Measurements from ENCODE around the gene ARHGAP18. TPM values are rescaled to one million over a fixed set of nuclear protein-coding genes. Genes with fewer than 3 reads are reported as not detected.
A peak's percentile ranks its signal among the peaks of the same experiment; 100 is the strongest.

Gene ARHGAP18
- total and polyA plus RNA-seq, 2 of the 13 experiments (the other 11 are each of a cell fraction or from before 2014, with no cell fraction given): 58.2 to 115 TPM

DNA sequence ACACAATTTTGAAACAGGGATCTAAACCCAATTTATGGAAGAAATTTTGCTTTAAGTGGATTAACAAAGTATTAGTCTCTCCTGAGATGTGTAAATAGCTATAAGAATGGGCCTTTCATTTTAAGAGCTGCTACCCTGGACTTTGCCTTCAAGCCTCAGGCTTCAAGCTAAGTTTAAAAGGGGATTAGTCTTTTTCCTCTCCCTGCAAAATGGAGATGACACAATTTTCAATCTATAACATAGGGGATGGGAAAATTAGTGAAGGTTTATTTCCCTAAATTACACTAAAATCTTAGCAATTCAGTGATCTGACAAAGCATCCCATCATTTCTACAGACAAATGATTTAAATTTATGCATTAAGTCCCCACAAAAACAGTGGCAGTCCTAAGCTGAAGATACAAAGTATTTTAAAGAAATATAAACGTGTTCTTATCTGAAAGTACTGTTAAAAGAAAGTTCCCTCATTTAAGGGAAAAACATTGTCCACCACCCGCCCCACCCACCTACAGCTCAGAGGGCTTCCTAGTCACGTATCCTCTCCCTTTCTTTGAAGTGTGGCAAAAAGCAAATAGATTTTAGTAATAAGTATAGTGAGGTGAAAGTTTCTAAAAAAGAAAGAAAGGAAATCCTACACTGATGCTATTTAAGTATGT lies 14.5 kb downstream of the ARHGAP18 start (continued):
- TF ChIP-seq ATF1 (CRISPR knock-in tag; IDR thresholded peaks at IDR 0.05): peak; percentile 62
- no peak; the same call in 1 of the 2 replicates for TF ChIP-seq HOXD1 (CRISPR knock-in tag; IDR thresholded peaks at IDR 0.05)
- peak; percentile 73; the same call in 1 of the 2 replicates for TF ChIP-seq ZNF878 (CRISPR knock-in tag; IDR thresholded peaks at IDR 0.05)
- TF ChIP-seq NFATC3 (CRISPR knock-in tag; IDR thresholded peaks at IDR 0.05): no peak
- no peak; the same call in 1 of the 2 replicates for TF ChIP-seq POLR2AphosphoS5 (IDR thresholded peaks at IDR 0.05; ENCODE audit: low read depth, low read length)
- TF ChIP-seq SAP130 (CRISPR knock-in tag; IDR thresholded peaks at IDR 0.05; ENCODE audit: low read depth): peak; percentile 87
- no peak for TF ChIP-seq ZFYVE20 (CRISPR knock-in tag; IDR thresholded peaks at IDR 0.05; ENCODE audit: borderline replicate concordance, low read depth)
- TF ChIP-seq MAFF (IDR thresholded peaks at IDR 0.05; ENCODE audit: low read depth, low read length): no peak
- no peak for TF ChIP-seq SUZ12 (IDR thresholded peaks at IDR 0.05; ENCODE audit: low read depth, low read length)
- TF ChIP-seq MNT (IDR thresholded peaks at IDR 0.05): no peak
- no peak for TF ChIP-seq NPAS2 (CRISPR knock-in tag; IDR thresholded peaks at IDR 0.05; ENCODE audit: borderline replicate concordance)
- no peak for TF ChIP-seq MTERF4 (CRISPR knock-in tag; IDR thresholded peaks at IDR 0.05)
- no peak for TF ChIP-seq KDM1A (CRISPR knock-in tag; IDR thresholded peaks at IDR 0.05)
- TF ChIP-seq, protein P1, sequence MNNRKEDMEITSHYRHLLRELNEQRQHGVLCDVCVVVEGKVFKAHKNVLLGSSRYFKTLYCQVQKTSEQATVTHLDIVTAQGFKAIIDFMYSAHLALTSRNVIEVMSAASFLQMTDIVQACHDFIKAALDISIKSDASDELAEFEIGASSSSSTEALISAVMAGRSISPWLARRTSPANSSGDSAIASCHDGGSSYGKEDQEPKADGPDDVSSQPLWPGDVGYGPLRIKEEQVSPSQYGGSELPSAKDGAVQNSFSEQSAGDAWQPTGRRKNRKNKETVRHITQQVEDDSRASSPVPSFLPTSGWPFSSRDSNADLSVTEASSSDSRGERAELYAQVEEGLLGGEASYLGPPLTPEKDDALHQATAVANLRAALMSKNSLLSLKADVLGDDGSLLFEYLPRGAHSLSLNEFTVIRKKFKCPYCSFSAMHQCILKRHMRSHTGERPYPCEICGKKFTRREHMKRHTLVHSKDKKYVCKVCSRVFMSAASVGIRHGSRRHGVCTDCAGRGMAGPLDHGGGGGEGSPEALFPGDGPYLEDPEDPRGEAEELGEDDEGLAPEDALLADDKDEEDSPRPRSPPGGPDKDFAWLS (CRISPR knock-in tag; IDR thresholded peaks at IDR 0.05; ENCODE audit: borderline replicate concordance): no peak
- no peak for TF ChIP-seq ZNF605 (CRISPR knock-in tag; IDR thresholded peaks at IDR 0.05)
- TF ChIP-seq ZBTB20 (CRISPR knock-in tag; IDR thresholded peaks at IDR 0.05; ENCODE audit: borderline replicate concordance, low read depth): peak; percentile 87; the same call in 1 of the 2 replicates
- no peak for TF ChIP-seq NFRKB (IDR thresholded peaks at IDR 0.05)
- TF ChIP-seq ZMYM3 (CRISPR knock-in tag; IDR thresholded peaks at IDR 0.05): no peak
- no peak for TF ChIP-seq MED8 (CRISPR knock-in tag; IDR thresholded peaks at IDR 0.05; ENCODE audit: insufficient replicate concordance)
- TF ChIP-seq, protein P2, sequence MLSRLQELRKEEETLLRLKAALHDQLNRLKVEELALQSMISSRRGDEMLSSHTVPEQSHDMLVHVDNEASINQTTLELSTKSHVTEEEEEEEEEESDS (CRISPR knock-in tag; IDR thresholded peaks at IDR 0.05; ENCODE audit: borderline replicate concordance): no peak
- no peak for TF ChIP-seq ZNF350 (CRISPR knock-in tag; IDR thresholded peaks at IDR 0.05; ENCODE audit: borderline replicate concordance, low read depth)
- TF ChIP-seq ZNF747 (CRISPR knock-in tag; IDR thresholded peaks at IDR 0.05; ENCODE audit: borderline replicate concordance): no peak
- no peak for TF ChIP-seq ELF4 (CRISPR knock-in tag; IDR thresholded peaks at IDR 0.05; ENCODE audit: borderline replicate concordance)
- 0 out of 2 replicates have a peak, but pooled peaks have one; percentile 35 for TF ChIP-seq TIGD3 (CRISPR knock-in tag; IDR thresholded peaks at IDR 0.05; ENCODE audit: borderline replicate concordance)
- no peak; the same call in 1 of the 2 replicates for TF ChIP-seq TMF1 (CRISPR knock-in tag; IDR thresholded peaks at IDR 0.05; ENCODE audit: low read depth)
